Measurements from ENCODE around the gene ELOVL2. TPM values are rescaled to one million over a fixed set of nuclear protein-coding genes. Genes with fewer than 3 reads are reported as not detected.

The ELOVL2 gene
- polyA plus RNA-seq, 1 donor (not counting 4 experiments of a cell fraction or from before 2014, with no cell fraction given), result 0.05 TPM

- Histone ChIP-seq H3K9ac (ENCODE audit: control insufficient read depth, extremely low read depth, insufficient read depth, low read length) (no peak overlapping the region), H3K4me3 (ENCODE audit: control insufficient read depth in 2 of 3, extremely low read depth in 1 of 3, insufficient read depth in 2 of 3, low read depth in 1 of 3, low read length in 3 of 3) (no peak overlapping the region), H3K9me1 (ENCODE audit: control insufficient read depth, extremely low read depth, insufficient read depth, low read length) (no peaks in the 10 kb centered on the region), H2AFZ (ENCODE audit: control insufficient read depth, low read length) (no peak overlapping the region), H3K4me2 (ENCODE audit: control insufficient read depth, extremely low read depth, insufficient read depth, low read depth, low read length) (no peak overlapping the region), H3K4me1 (ENCODE audit: control insufficient read depth, extremely low read depth, insufficient read depth, low read length) (no peaks in the 10 kb centered on the region), H3K27me3 (ENCODE audit: control insufficient read depth, extremely low read depth, insufficient read depth, low read length) (no peaks in the 10 kb centered on the region), H3K27ac (ENCODE audit: control insufficient read depth, insufficient read depth, low read length) (no peak overlapping the region), H3K9me3 (ENCODE audit: control insufficient read depth, low read depth, low read length) (no peaks in the 10 kb centered on the region), H3K79me2 (ENCODE audit: control insufficient read depth, insufficient read depth, low read length) (no peaks in the 10 kb centered on the region), H4K20me1 (ENCODE audit: control insufficient read depth, extremely low read depth, insufficient read depth, low read length) (no peaks in the 10 kb centered on the region), H3K36me3 (ENCODE audit: control insufficient read depth in 2 of 2, extremely low read depth in 1 of 2, insufficient read depth in 2 of 2, low read length in 2 of 2) (no peaks in the 10 kb centered on the region)
- dilution Hi-C loops (cut with MboI; ENCODE audit: extremely low pct_ligation_motif_present, low sequenced_read_pairs), result loop anchor here (25.0 kb wide), 1 partner anchor 103 kb away; no protein-coding TSS in a partner anchor
- TF ChIP-seq EZH2 (IDR thresholded peaks at IDR 0.05; ENCODE audit: low read length), result no peak
- no peak for TF ChIP-seq CTCF (optimal IDR thresholded peaks at IDR 0.05 in 1 of 3, IDR thresholded peaks at IDR 0.05 in 1 of 3, conservative IDR thresholded peaks at IDR 0.05 in 1 of 3; ENCODE audit: extremely low read depth in 1 of 3, insufficient read depth in 2 of 3, low read length in 3 of 3)
- peak; percentile 5 for FAIRE-seq
- no peak for DNase-seq (ENCODE audit: low read depth, low spot score)
Measured at GRCh38 chr6:11065436-11066202, 21.5 kb upstream of the ELOVL2 start.

GRCh38 chr6:11064836-11065235 is 20.7 kb upstream of the ELOVL2 start:
- H3K9me1 ChIP-seq (ENCODE audit: control insufficient read depth, extremely low read depth, insufficient read depth, low read length), result no peaks in the 10 kb centered on the region
- no peaks in the 10 kb centered on the region for H3K4me1 ChIP-seq (ENCODE audit: control insufficient read depth, extremely low read depth, insufficient read depth, low read length)
- no peaks in the 10 kb centered on the region for H3K27me3 ChIP-seq (ENCODE audit: control insufficient read depth, extremely low read depth, insufficient read depth, low read length)
- no peak overlapping the region for H3K27ac ChIP-seq (ENCODE audit: control insufficient read depth, insufficient read depth, low read length)
- dilution Hi-C loops (cut with MboI; ENCODE audit: extremely low pct_ligation_motif_present, low sequenced_read_pairs), result loop anchor here (25.0 kb wide), 1 partner anchor 103 kb away; no protein-coding TSS in a partner anchor
- no peak overlapping the region for H3K4me2 ChIP-seq (ENCODE audit: control insufficient read depth, extremely low read depth, insufficient read depth, low read depth, low read length)
- H3K9ac ChIP-seq (ENCODE audit: control insufficient read depth, extremely low read depth, insufficient read depth, low read length), result no peak overlapping the region
- TF ChIP-seq CTCF (optimal IDR thresholded peaks at IDR 0.05 in 1 of 3, IDR thresholded peaks at IDR 0.05 in 1 of 3, conservative IDR thresholded peaks at IDR 0.05 in 1 of 3; ENCODE audit: extremely low read depth in 1 of 3, insufficient read depth in 2 of 3, low read length in 3 of 3) (no peak), EZH2 (IDR thresholded peaks at IDR 0.05; ENCODE audit: low read length) (no peak)
- DNase-seq (ENCODE audit: low read depth, low spot score), result no peak
- H3K36me3 ChIP-seq (ENCODE audit: control insufficient read depth in 2 of 2, extremely low read depth in 1 of 2, insufficient read depth in 2 of 2, low read length in 2 of 2), result no peaks in the 10 kb centered on the region
- no peaks in the 10 kb centered on the region for H3K79me2 ChIP-seq (ENCODE audit: control insufficient read depth, insufficient read depth, low read length)
- H2AFZ ChIP-seq (ENCODE audit: control insufficient read depth, low read length), result no peak overlapping the region
- no peaks in the 10 kb centered on the region for H3K9me3 ChIP-seq (ENCODE audit: control insufficient read depth, low read depth, low read length)
- FAIRE-seq, result no peak
- H4K20me1 ChIP-seq (ENCODE audit: control insufficient read depth, extremely low read depth, insufficient read depth, low read length), result no peaks in the 10 kb centered on the region
- H3K4me3 ChIP-seq (ENCODE audit: control insufficient read depth in 2 of 3, extremely low read depth in 1 of 3, insufficient read depth in 2 of 3, low read depth in 1 of 3, low read length in 3 of 3), result no peak overlapping the region
